Smooth muscle cell (in vitro differentiated cells): Measurements from ENCODE around the gene RNF223. TPM values are rescaled to one million over a fixed set of nuclear protein-coding genes. Genes with fewer than 3 reads are reported as not detected.

Experiments
- DNase-seq: peaks from one replicate; lab custom pipeline; 2025; ENCODE audit not compliant: unreplicated experiment; lab: John Stamatoyannopoulos, UW
- H2AFZ ChIP-seq: fragments of 200-600 bp; sonication (generic); 2 replicates; pipeline ENCODE4 v1.6.0; 2016; ENCODE audit warnings: antibody characterized with exemption, low read depth, mild to moderate bottlenecking
- H3F3A ChIP-seq: fragments of 200-600 bp; sonication (generic); 2 replicates; pipeline ENCODE4 v1.6.0; 2017; ENCODE audit warnings: antibody characterized with exemption, low read depth
- H3K27ac ChIP-seq: fragments of 200-600 bp; sonication (generic); 2 replicates; pipeline ENCODE4 v1.5.1; 2016; ENCODE audit warnings: low read depth, mild to moderate bottlenecking
- H3K27me3 ChIP-seq: fragments of 200-600 bp; sonication (generic); 2 replicates; pipeline ENCODE4 v1.6.1; 2016; ENCODE audit warnings: low read depth, mild to moderate bottlenecking
- H3K36me3 ChIP-seq: fragments of 200-600 bp; sonication (generic); 2 replicates; pipeline ENCODE4 v1.5.1; 2016; ENCODE audit warnings: low read depth
- H3K4me1 ChIP-seq: fragments of 200-600 bp; sonication (generic); 2 replicates; pipeline ENCODE4 v1.5.1; 2016; ENCODE audit warnings: low read depth
- H3K4me2 ChIP-seq: fragments of 200-600 bp; sonication (generic); 2 replicates; pipeline ENCODE4 v1.6.0; 2016; ENCODE audit warnings: mild to moderate bottlenecking
- H3K4me3 ChIP-seq: fragments of 200-600 bp; sonication (generic); 2 replicates; pipeline ENCODE4 v1.5.1; 2016; ENCODE audit warnings: mild to moderate bottlenecking
- H3K79me2 ChIP-seq: fragments of 200-600 bp; sonication (generic); 2 replicates; pipeline ENCODE4 v1.6.0; 2016; ENCODE audit warnings: low read depth, mild to moderate bottlenecking
- H3K9ac ChIP-seq: fragments of 200-600 bp; sonication (generic); 2 replicates; pipeline ENCODE4 v1.6.0; 2016; ENCODE audit warnings: low read depth
- H3K9me3 ChIP-seq: fragments of 200-600 bp; sonication (generic); replicated peaks from 2 replicates; pipeline ENCODE4 v1.5.1; 2016; ENCODE audit warnings: low read depth
- H4K20me1 ChIP-seq: fragments of 200-600 bp; sonication (generic); 2 replicates; pipeline ENCODE4 v1.6.0; 2016; ENCODE audit warnings: low read depth
- WGBS: methylation state at CpG from one replicate; pipeline ENCODE4 v1.1.7; 2016; ENCODE audit warnings: low lambda C conversion rate; 5-methylcytosine and 5-hydroxymethylcytosine counted together
- polyA plus RNA-seq: library from polyadenylated mRNA; unstranded; fragments of >200 nt; fragmentation: Nextera tagmentation; extraction: Ambion mirVana; gene quantifications from 2 replicates; pipeline ENCODE4 v1.2.1, GENCODE V29; 2016
- total RNA-seq: library from RNA; depleted of rRNA; stranded (reverse); fragments of >200 nt; gene quantifications from 2 replicates; pipeline ENCODE4 v1.2.3, GENCODE V29; 2014
- TF ChIP-seq, protein P1 (sequence below): fragments of 200-600 bp; sonication (generic); IDR thresholded peaks from 2 replicates; pipeline ENCODE4 v1.5.1; 2017; ENCODE audit warnings: borderline replicate concordance, mild to moderate bottlenecking, antibody characterized with exemption; ENCODE audit not compliant: insufficient read depth, poor library complexity, severe bottlenecking

The RNF223 gene
- total and polyA plus RNA-seq, 2 experiments from 2014 or later, result 1.6 to 4.3 TPM

DNA sequence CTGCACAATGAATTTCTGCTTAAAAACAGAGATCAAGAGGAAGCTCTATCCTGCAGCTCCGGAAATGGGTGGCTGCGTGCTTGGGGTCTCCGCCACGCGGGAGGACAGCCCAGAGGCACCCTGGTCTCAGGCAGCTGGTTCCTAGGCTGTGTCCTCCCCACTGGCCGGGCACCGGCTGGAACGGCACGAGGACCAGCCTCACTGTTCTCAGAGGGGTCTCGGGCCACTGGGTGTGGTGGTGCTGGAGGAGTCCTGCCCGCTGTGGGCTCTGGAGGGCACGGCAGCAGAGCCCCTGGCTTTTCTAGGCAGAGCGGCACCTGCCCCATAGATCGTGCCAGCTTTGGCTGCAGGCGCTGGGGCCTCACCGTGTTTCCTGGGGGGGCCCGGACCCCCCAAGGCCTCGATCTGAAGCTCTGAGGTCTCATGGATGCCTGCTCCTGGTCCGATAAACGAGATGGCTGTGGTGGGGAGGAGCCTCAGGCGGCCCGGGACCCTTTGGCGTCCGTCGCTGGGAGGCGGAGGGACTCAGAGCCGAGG, 8.2 kb upstream of the RNF223 start:
- peaks cover 5% of the 10 kb centered on the region for H3K4me1 ChIP-seq
- no peaks in the 10 kb centered on the region for H3K9me3 ChIP-seq
- H3K4me2 ChIP-seq, result no peak overlapping the region
- TF ChIP-seq, protein P1, sequence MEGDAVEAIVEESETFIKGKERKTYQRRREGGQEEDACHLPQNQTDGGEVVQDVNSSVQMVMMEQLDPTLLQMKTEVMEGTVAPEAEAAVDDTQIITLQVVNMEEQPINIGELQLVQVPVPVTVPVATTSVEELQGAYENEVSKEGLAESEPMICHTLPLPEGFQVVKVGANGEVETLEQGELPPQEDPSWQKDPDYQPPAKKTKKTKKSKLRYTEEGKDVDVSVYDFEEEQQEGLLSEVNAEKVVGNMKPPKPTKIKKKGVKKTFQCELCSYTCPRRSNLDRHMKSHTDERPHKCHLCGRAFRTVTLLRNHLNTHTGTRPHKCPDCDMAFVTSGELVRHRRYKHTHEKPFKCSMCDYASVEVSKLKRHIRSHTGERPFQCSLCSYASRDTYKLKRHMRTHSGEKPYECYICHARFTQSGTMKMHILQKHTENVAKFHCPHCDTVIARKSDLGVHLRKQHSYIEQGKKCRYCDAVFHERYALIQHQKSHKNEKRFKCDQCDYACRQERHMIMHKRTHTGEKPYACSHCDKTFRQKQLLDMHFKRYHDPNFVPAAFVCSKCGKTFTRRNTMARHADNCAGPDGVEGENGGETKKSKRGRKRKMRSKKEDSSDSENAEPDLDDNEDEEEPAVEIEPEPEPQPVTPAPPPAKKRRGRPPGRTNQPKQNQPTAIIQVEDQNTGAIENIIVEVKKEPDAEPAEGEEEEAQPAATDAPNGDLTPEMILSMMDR, result no peak
- H3K79me2 ChIP-seq, result no peaks in the 10 kb centered on the region
- no peaks in the 10 kb centered on the region for H3K36me3 ChIP-seq
- no peaks in the 10 kb centered on the region for H4K20me1 ChIP-seq
- no peak for DNase-seq
- H3F3A ChIP-seq, result no peaks in the 10 kb centered on the region
- no peaks in the 10 kb centered on the region for H3K27me3 ChIP-seq
- no peak overlapping the region for H2AFZ ChIP-seq
- H3K9ac ChIP-seq, result no peak overlapping the region
- H3K4me3 ChIP-seq, result no peak overlapping the region
- 94% methylated on average over 27 of the region's 27 CpGs for WGBS
- H3K27ac ChIP-seq, result no peak overlapping the region

DNA sequence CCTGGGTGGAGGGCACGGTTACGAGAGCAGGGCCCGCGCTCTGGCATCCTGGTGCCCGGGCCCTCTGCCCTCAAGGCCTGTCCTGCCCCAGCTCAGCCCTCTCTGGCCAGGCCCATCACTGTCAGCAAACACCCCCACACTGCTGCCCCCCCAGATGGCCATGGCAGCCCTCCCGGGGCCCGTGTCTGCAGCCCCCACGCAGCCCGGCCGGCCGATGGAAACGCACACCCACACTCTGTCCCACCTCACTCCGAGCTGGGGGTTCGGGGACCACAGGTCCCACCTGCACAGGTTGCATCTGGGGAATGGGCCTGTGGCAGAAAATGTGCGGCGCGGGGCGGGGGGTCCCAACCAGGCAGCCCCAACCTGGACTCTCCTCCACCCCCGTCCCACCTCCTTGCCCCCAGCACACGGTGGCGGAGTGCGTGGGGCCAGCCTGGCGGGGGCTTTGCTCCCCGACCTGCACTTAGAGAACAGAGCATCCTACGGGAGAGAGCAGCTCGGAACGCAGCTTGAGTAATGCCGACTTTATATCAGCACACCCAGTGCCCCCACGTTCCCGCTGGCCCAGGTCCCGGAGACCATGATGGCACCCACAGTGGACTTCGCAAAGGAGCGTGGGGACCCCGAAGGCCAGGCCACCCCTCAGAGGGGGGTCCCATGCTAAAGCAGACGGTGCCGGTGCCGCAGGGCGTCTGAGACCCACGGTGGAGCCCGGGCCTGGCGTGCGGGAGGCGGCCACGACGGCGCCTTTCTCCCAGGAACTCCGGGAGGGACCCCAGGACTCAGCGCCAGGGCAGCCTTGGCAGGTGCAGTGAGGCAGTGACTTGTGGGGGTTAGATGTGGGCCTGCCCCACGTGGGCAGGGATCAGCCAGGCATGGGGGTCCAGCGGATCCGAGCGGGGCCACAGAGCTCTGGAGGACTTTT, 7.5 kb upstream of the RNF223 start:
- Histone ChIP-seq H3K9ac (no peak overlapping the region), H3K36me3 (no peaks in the 10 kb centered on the region), H3K4me1 (peaks cover 5% of the 10 kb centered on the region), H2AFZ (no peak overlapping the region), H3K4me2 (no peak overlapping the region), H3K4me3 (no peak overlapping the region), H3F3A (no peaks in the 10 kb centered on the region), H3K27ac (no peak overlapping the region), H3K79me2 (no peaks in the 10 kb centered on the region), H3K27me3 (no peaks in the 10 kb centered on the region), H3K9me3 (no peaks in the 10 kb centered on the region), H4K20me1 (no peaks in the 10 kb centered on the region)
- TF ChIP-seq, protein P1, result no peak
- WGBS, result 94% methylated on average over 45 of the region's 52 CpGs
- DNase-seq, result no peak

DNA sequence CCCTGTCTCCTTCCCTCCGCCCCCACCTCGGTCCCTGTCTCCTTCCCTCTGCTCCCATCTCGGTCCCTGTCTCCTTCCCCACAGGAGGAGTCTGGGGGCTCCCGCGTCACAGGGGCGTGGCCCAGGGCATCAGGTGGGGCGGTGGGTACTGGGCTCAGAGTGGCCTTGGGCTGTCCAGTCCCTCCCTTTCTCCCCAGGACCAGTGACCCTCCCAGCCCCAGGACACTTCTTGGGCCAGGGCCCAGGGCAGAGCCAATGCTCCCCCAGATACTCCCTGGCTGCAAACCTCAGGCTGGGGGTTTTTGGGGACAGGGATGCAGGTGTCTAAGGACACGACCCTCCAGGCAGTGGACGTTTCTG, 6.8 kb upstream of the RNF223 start:
- Histone ChIP-seq H4K20me1 (no peaks in the 10 kb centered on the region), H3K27me3 (no peaks in the 10 kb centered on the region), H3F3A (no peaks in the 10 kb centered on the region), H3K36me3 (no peaks in the 10 kb centered on the region), H3K27ac (no peak overlapping the region), H3K4me3 (no peak overlapping the region), H3K4me2 (no peak overlapping the region), H2AFZ (no peak overlapping the region), H3K9me3 (no peaks in the 10 kb centered on the region), H3K79me2 (no peaks in the 10 kb centered on the region), H3K4me1 (peaks cover 5% of the 10 kb centered on the region), H3K9ac (no peak overlapping the region)
- WGBS, result 40% methylated on average over 1 of the region's 9 CpGs
- TF ChIP-seq, protein P1, result no peak
- no peak for DNase-seq
